ENCODE data around the gene PCSK9.

PCSK9 gene

DNA sequence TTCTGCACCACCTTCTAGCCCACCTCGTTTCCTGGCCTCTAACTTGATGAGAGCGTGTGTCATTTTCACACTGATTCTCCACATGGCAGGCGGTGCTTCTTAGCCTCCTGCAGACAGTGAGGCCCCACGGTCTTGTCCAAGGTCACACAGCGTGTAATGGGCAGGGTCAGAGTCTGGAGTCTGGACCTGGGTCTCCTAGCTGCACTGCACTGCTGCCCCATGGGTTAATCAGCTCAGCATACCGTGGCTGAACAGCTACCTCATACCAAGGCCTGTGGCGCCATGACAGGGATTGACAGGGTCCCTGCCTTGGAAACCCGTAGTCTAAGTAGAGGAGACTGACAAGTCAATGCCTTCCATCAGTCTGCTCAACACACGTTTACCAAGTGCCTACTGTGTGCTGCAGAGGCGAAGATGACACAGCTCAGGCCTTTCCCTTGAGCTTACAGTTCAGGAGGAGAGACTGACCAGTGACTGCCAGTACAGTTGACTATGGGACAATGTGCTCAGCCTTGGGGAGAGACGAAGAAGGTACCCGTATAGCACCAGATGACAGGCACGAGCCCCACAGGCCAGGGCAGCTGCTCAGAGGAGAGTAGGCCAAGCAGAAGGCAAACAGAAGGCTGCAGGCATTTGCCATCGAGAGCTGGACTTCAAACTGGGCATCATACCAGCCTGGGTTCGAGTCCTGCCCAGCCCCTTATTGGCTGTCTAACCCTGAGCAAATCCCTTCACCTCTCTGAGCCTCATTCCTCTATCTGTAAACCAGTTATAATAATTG is 5.5 kb downstream of the PCSK9 start:
- no peak for DNase-seq

GRCh38 chr1:55045430-55045829 is 6.1 kb downstream of the PCSK9 start:
- no peak for DNase-seq

DNA sequence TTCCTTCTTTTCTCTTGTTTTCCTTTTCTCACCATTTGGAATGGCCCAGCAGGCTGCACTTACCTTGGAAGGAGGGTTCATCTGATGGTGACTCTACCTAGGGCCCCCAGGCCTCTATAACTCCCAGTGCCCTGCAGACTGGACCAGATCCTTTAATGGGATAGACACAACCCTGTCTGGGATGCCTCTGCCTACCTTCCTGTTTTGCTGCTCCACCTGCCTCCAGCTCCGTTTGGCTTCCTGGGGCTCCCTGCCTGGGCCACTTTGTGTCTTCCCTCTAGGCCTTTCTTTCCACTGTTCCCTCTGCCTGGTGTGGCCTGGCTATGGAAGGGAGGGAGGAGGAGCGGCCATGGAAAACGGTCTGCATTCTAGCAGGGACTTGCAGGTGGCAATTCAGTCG is 7.5 kb downstream of the PCSK9 start:
- no peak for DNase-seq

- no peak for DNase-seq
Observed at GRCh38 chr1:55047611-55048010, 8.3 kb downstream of the PCSK9 start.

DNA sequence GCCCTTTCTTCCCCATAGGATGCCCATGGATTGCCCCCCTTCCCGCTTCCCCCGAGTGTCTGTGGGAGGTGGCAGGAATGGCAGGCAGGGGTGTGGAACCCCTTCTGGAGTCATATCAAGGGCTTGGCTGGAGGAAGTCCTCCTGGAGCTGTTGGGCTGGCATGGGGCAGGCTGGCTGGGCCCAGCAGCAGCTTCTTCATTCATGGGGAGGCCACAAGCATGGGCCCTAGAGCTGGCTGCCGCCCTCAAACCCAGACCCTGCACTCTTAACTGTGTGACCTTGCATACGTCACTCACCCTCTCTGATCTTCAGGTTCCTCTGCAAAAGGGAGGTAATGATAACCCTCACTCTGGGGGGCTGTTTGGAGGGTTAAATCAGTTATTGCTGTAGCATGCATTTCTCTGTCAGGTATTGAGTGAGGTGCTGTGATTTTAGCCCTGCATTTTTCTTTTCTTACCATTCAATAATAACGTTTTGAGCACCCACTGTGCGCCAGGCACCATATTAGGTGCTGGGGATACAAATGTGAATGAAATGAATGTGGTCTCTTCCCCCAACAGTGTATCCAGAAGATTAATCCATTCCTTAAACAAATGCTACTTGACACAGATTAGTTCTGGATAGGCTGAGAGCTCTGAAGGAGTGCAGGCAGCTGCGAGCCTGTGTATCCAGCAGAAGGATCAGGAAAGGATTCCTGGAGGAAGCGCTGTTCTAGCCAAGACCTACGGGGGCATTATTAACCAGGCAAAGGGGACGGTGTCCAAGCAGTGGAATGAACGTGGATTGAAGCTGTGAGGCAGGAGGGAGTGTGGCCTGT is 9.3 kb downstream of the PCSK9 start:
- no peak for DNase-seq

GRCh38 chr1:55049271-55049913 is 10.0 kb downstream of the PCSK9 start:
- DNase-seq = no peak

- DNase-seq = no peak
Observed at GRCh38 chr1:55049914-55050278, 10.5 kb downstream of the PCSK9 start.

GRCh38 chr1:55050283-55050682 is 10.9 kb downstream of the PCSK9 start:
- no peak for DNase-seq

DNA sequence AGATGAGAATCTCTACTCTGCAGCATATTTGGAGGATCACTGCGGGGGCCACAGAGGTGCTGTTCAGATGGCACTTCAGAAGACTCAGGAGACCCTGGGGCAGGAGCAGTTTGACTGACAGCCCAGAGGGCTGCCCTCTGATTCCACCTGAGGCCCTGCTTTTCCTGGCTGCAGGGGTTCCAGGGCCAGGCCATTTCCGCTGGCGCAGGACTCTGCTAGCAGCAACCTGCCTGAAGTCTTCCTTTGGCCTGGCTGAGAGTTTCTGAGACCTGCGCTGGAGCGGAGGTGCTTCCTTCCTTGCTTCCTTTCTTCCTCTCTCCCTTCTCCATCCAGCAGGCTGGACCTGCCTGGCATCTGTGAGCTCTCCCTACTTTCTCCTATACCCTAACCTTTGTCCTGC is 11.8 kb downstream of the PCSK9 start:
- no peak for DNase-seq

DNA sequence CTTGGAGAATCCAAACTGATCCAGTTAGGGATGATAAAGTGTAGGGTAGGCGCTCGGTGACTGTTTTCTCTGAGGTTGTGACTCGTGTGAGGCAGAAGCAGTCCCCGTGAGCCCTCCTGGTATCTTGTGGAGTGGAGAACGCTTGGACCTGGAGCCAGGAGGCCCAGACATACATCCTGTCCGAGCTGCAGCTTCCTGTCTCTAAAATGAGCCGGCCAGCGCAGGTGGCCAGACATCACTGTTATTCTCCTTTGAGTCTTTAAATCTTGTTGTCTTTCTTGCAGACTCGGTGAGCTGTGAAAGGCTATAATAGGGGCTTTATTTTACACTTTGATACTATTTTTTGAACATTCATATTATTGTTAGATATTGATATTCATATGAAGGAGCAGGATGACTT is 12.3 kb downstream of the PCSK9 start:
- DNase-seq = no peak

DNA sequence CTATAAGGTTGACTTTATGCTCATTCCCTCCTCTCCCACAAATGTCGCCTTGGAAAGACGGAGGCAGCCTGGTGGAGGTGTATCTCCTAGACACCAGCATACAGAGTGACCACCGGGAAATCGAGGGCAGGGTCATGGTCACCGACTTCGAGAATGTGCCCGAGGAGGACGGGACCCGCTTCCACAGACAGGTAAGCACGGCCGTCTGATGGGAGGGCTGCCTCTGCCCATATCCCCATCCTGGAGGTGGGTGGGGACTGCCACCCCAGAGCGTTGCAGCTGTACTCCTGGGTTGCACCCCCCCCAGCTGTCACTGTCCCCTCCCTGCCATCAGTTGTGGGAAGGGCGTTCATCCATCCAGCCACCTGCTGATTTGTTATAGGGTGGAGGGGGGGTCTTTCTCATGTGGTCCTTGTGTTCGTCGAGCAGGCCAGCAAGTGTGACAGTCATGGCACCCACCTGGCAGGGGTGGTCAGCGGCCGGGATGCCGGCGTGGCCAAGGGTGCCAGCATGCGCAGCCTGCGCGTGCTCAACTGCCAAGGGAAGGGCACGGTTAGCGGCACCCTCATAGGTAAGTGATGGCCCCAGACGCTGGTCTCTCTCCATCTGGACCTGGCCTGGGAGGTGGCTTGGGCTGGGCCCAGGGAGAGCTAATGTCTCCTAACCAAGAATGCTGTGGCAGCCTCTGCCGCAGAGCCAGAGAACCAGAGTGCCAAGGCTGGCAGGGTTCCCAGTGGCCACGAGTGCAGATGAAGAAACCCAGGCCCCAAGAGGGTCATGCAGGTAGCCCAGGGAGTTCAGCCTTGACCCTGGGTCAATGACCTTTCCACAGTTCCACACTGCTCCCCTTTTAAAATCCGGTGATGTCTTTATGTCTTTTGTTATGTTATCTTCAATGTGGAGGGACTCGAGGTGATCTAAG is 13.1 kb downstream of the PCSK9 start:
- DNase-seq = no peak

GRCh38 chr1:55053265-55053954 is 14.1 kb downstream of the PCSK9 start:
- no peak for DNase-seq

- DNase-seq = no peak
Observed at GRCh38 chr1:55054396-55054795, 15.0 kb downstream of the PCSK9 start.

- DNase-seq = no peak
Observed at GRCh38 chr1:55055084-55055882, 15.9 kb downstream of the PCSK9 start.

GRCh38 chr1:55055951-55056631 is 16.7 kb downstream of the PCSK9 start:
- DNase-seq = no peak

DNA sequence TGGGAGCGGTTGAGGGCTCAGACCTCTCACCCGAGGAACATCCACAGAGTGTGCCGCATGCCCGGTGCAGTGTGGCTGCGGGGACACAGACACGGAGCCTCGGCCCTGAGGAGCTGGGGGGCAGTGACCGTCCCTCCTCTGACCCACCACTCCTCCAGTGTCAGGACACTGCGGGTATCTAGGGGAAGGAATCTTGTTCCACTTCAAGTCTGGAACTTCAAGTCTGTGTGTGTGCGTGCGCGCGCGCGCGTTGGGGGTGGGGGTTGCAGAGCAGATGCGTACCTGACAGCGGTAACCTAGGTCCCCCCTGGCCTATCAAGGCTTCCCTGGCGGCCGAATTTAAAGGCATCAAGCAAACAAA is 17.3 kb downstream of the PCSK9 start:
- DNase-seq = no peak

- no peak for DNase-seq
Observed at GRCh38 chr1:55057270-55057955, 18.1 kb downstream of the PCSK9 start.

GRCh38 chr1:55057956-55058298 is 18.6 kb downstream of the PCSK9 start:
- no peak for DNase-seq

- DNase-seq = no peak
Observed at GRCh38 chr1:55059302-55060132, 20.2 kb downstream of the PCSK9 start.

Measured in kidney glomerular epithelial cell (primary cell).